HFFc6 (cell line): ENCODE data around the gene OTOGL. TPM values are rescaled to one million over a fixed set of nuclear protein-coding genes. Genes with fewer than 3 reads are reported as not detected.

Experiments
- DNase-seq: peaks from one replicate; pipeline ENCODE4 v3.0.0-alpha.2; 2018
- H3K27ac Mint-ChIP-seq: 2 replicates; pipeline ENCODE4 v1.8.0; 2020; ENCODE audit warnings: mild to moderate bottlenecking, mixed read lengths
- H3K27me3 Mint-ChIP-seq: 2 replicates; pipeline ENCODE4 v1.8.0; 2021; ENCODE audit warnings: mild to moderate bottlenecking, moderate library complexity, mixed read lengths; ENCODE audit not compliant: insufficient read depth
- H3K36me3 Mint-ChIP-seq: 2 replicates; pipeline ENCODE4 v1.8.0; 2021; ENCODE audit warnings: low read depth, mixed read lengths
- H3K4me1 Mint-ChIP-seq: 2 replicates; pipeline ENCODE4 v1.8.0; 2020; ENCODE audit warnings: low read depth, mixed read lengths
- H3K4me3 Mint-ChIP-seq: 2 replicates; pipeline ENCODE4 v1.8.0; 2020; ENCODE audit warnings: mild to moderate bottlenecking, moderate library complexity, mixed read lengths
- H3K9me3 Mint-ChIP-seq: 2 replicates; pipeline ENCODE4 v1.8.0; 2020; ENCODE audit warnings: mild to moderate bottlenecking, mixed read lengths
- total RNA-seq, 6 experiments: library from RNA; stranded (reverse); fragmentation: NEBNext Ultra II Directional; extraction: Animal tissue kit (Norgen Biotek cat#: 25700); gene quantifications; 2 replicates in 1 of 6; 3 replicates in 5 of 6; pipeline ENCODE4 v1.2.3, GENCODE V29; 2021
- TF ChIP-seq, protein P1 (sequence below): fragments of 200-600 bp; sonication (generic); IDR thresholded peaks from 2 replicates; pipeline ENCODE4 v1.5.0; 2021; ENCODE audit warnings: antibody characterized with exemption, mild to moderate bottlenecking

The OTOGL gene
- total RNA-seq, 6 experiments from 2014 or later = 0.12 to 0.32 (median 0.20) TPM

DNA sequence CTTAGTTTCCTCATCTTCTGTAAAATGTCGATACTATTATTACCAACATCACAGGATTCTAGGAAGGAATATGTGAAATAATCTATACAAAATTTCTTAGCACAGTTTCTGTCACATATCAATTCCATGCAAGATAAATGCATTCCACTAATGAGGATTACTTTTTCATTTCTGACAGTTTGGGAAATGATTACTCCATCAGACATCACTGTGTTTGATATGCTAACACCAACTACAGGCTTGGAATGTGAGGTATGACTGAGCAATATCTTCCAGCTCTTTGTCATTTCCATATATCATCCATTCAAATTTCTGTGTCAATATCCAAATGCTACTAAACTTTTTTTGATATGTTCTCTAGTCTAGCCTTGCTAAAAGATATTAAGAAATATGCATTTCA, 233.5 kb downstream of the OTOGL start:
- DNase-seq = no peak
- Mint-ChIP-seq H3K36me3 (no peaks in the 10 kb centered on the region), H3K27ac (no peak overlapping the region), H3K27me3 (no peaks in the 10 kb centered on the region; the same call in 1 of the 2 replicates), H3K4me1 (no peaks in the 10 kb centered on the region; the same call in 1 of the 2 replicates), H3K9me3 (no peaks in the 10 kb centered on the region), H3K4me3 (no peak overlapping the region)
- TF ChIP-seq, protein P1, sequence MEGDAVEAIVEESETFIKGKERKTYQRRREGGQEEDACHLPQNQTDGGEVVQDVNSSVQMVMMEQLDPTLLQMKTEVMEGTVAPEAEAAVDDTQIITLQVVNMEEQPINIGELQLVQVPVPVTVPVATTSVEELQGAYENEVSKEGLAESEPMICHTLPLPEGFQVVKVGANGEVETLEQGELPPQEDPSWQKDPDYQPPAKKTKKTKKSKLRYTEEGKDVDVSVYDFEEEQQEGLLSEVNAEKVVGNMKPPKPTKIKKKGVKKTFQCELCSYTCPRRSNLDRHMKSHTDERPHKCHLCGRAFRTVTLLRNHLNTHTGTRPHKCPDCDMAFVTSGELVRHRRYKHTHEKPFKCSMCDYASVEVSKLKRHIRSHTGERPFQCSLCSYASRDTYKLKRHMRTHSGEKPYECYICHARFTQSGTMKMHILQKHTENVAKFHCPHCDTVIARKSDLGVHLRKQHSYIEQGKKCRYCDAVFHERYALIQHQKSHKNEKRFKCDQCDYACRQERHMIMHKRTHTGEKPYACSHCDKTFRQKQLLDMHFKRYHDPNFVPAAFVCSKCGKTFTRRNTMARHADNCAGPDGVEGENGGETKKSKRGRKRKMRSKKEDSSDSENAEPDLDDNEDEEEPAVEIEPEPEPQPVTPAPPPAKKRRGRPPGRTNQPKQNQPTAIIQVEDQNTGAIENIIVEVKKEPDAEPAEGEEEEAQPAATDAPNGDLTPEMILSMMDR = no peak

DNA sequence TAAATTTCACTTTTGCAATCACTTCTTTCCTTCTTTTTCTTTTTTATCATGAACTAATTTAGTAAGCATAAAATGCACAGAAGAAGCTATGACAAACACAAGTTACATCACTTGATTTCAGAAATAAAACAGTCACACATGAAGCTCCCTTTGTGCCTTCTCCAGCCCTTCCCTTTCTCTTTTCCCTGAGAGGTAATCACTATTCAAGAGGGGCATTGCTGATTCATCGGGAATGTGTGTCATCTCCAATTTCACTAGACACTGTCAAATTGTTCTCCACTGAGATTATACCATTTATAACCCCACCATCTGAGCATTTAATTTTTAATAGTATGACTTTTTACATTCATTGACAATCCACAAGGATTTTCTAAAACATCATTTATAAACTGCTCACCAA, 253.1 kb downstream of the OTOGL start:
- H3K27ac Mint-ChIP-seq = no peak overlapping the region
- peaks cover 24% of the 10 kb centered on the region for H3K4me1 Mint-ChIP-seq
- no peak for DNase-seq
- H3K4me3 Mint-ChIP-seq = no peak overlapping the region
- no peaks in the 10 kb centered on the region for H3K36me3 Mint-ChIP-seq
- TF ChIP-seq, protein P1 = no peak
- H3K9me3 Mint-ChIP-seq = no peaks in the 10 kb centered on the region
- peaks cover 1% of the 10 kb centered on the region for H3K27me3 Mint-ChIP-seq

DNA sequence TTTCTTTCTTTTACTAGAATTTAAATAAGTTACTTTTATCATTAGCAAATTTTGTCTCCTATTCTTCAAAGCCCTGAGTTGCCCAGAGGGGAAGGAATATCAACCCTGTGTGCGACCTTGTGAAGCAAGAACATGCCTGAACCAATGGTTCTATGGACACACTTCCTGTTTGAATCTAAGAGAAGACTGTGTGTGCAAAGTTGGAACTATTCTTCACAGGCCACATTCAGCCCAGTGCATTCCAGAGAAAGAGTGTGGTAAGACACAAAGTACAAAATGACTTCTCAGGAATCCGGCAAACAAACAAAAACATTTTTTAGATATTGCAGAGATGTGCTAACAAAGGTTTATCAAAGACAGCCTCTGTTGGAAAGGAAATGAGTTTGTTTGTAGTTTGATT, 253.9 kb downstream of the OTOGL start:
- H3K4me3 Mint-ChIP-seq = no peak overlapping the region

DNA sequence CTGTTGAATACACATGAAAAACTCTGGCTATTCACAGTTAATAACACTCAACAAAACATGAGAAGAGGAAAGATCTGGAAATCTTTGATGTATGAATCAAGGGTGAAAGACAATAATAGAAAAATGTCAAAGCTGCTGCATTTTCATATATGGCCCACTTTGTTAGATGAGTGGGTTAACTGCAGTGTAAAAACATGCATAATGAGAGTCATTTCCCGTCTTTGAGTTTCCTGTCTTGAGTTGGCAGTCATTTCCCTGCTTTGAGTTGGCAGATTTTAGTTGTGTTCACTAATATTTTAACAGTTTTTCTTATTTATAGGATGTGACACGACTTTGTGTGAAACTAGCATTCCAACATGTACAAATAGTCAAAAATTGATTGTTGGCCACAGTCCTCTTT, 256.8 kb downstream of the OTOGL start:
- H3K9me3 Mint-ChIP-seq = no peaks in the 10 kb centered on the region
- DNase-seq = no peak

More for the DNA sequence above, 253.9 kb downstream of the OTOGL start:
- TF ChIP-seq, protein P1 = no peak
- peak; percentile 8 for DNase-seq
- H3K36me3 Mint-ChIP-seq = no peaks in the 10 kb centered on the region
- peaks cover 1% of the 10 kb centered on the region for H3K27me3 Mint-ChIP-seq
- no peaks in the 10 kb centered on the region for H3K9me3 Mint-ChIP-seq
- H3K27ac Mint-ChIP-seq = peak overlapping the region; percentile 43; the same call in 1 of the 2 replicates
- peaks cover 24% of the 10 kb centered on the region for H3K4me1 Mint-ChIP-seq

DNA sequence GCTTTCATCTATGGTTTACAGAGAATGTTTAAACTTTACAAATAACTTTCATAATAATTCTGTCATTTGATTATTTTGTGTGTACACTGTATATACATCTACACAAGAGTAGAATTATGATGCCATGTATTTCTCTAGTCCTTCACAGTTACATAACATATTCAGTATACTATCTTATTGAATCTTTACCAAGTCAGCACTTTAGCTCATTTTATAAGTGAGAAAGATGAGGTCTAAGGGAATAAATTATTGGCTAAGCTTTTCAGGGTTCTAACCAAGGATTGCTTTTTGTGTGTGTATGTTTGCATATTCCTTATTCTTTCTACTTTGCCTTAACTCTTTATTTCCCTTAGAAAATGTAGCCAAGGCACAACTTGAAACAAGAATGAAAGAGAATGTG, 260.4 kb downstream of the OTOGL start:
- Mint-ChIP-seq H3K27me3 (no peaks in the 10 kb centered on the region; the same call in 1 of the 2 replicates), H3K27ac (no peak overlapping the region), H3K36me3 (no peaks in the 10 kb centered on the region), H3K9me3 (no peaks in the 10 kb centered on the region), H3K4me3 (no peak overlapping the region), H3K4me1 (peaks cover 12% of the 10 kb centered on the region)
- TF ChIP-seq, protein P1 = no peak
- DNase-seq = no peak

More for the DNA sequence above, 256.8 kb downstream of the OTOGL start:
- H3K4me1 Mint-ChIP-seq = peaks cover 24% of the 10 kb centered on the region
- TF ChIP-seq, protein P1 = no peak
- no peaks in the 10 kb centered on the region for H3K27me3 Mint-ChIP-seq
- H3K27ac Mint-ChIP-seq = no peak overlapping the region
- H3K4me3 Mint-ChIP-seq = no peak overlapping the region
- H3K36me3 Mint-ChIP-seq = no peaks in the 10 kb centered on the region
